GM19099 (cell line): ENCODE data around the gene ICAM3.

Experiments used
- POLR2A ChIP-seq: IDR thresholded peaks from 3 replicates; pipeline ENCODE4 v1.6.1; 2011; ENCODE audit warnings: low read depth; ENCODE audit not compliant: insufficient read length; ENCODE audit errors: extremely low read depth

The ICAM3 gene

GRCh38 chr19:10305139-10305806 is 34.2 kb downstream of the ICAM3 start:
- no peak for TF ChIP-seq POLR2A

- TF ChIP-seq POLR2A, result no peak
Measured at GRCh38 chr19:10299545-10300458, 39.6 kb downstream of the ICAM3 start.

- no peak for TF ChIP-seq POLR2A
Measured at GRCh38 chr19:10295847-10296591, 43.4 kb downstream of the ICAM3 start.

GRCh38 chr19:10295305-10295846 is 44.0 kb downstream of the ICAM3 start:
- peak; percentile 54 for TF ChIP-seq POLR2A

GRCh38 chr19:10294368-10294697 is 45.1 kb downstream of the ICAM3 start:
- no peak for TF ChIP-seq POLR2A

- TF ChIP-seq POLR2A, result no peak
Measured at GRCh38 chr19:10293637-10294367, 45.6 kb downstream of the ICAM3 start.

GRCh38 chr19:10292789-10293636 is 46.4 kb downstream of the ICAM3 start:
- no peak for TF ChIP-seq POLR2A

- TF ChIP-seq POLR2A, result no peak
Measured at GRCh38 chr19:10292206-10292788, 47.1 kb downstream of the ICAM3 start.

- TF ChIP-seq POLR2A, result no peak
Measured at GRCh38 chr19:10291554-10292205, 47.7 kb downstream of the ICAM3 start.

GRCh38 chr19:10290876-10291553 is 48.4 kb downstream of the ICAM3 start:
- no peak for TF ChIP-seq POLR2A

- TF ChIP-seq POLR2A, result no peak
Measured at GRCh38 chr19:10290357-10290875, 49.0 kb downstream of the ICAM3 start.

GRCh38 chr19:10289836-10290356 is 49.5 kb downstream of the ICAM3 start, which contains the start of gene ICAM5:
Gene ICAM5 (plus strand): TSS chr19:10289952. CDS start chr19:10290044, 92 bp downstream.
- TF ChIP-seq POLR2A, result no peak
